SK-N-MC (cell line): ENCODE data around the gene ADAM17.

ENCODE experiments used
- EZH2 ChIP-seq: fragments of 200-600 bp; sonication (generic); IDR thresholded peaks from one replicate; pipeline ENCODE4 v1.6.1; 2017; ENCODE audit warnings: antibody characterized with exemption
- POLR2AphosphoS5 ChIP-seq: IDR thresholded peaks from 2 replicates; pipeline ENCODE4 v1.6.1; 2012; ENCODE audit warnings: mild to moderate bottlenecking, low read depth, low read length, borderline replicate concordance

GRCh38 chr2:9484533-9484932 lies 71.1 kb downstream of the ADAM17 start:
- TF ChIP-seq EZH2 (no peak), POLR2AphosphoS5 (no peak)
